H9 (cell line): ENCODE measurements around the gene CD209. TPM values are rescaled to one million over a fixed set of nuclear protein-coding genes. Genes with fewer than 3 reads are reported as not detected.

Experiments
- DNase-seq: peaks from one replicate; pipeline ENCODE4 v3.0.0-alpha.2; 2017
- H2AFZ ChIP-seq: one replicate; pipeline ENCODE4 v1.6.1; 2013; ENCODE audit warnings: mild to moderate bottlenecking, low read length, control low read depth, moderate library complexity
- H2AK5ac ChIP-seq: 2 replicates; pipeline ENCODE4 v1.6.1; 2013; ENCODE audit warnings: low read length, control low read depth, mixed read lengths; ENCODE audit not compliant: insufficient read length
- H2BK120ac ChIP-seq: one replicate; pipeline ENCODE4 v1.6.1; 2013; ENCODE audit warnings: low read depth, mild to moderate bottlenecking, low read length, control low read depth, inconsistent platforms; ENCODE audit not compliant: poor library complexity, severe bottlenecking
- H2BK12ac ChIP-seq: 2 replicates; pipeline ENCODE4 v1.6.1; 2013; ENCODE audit warnings: low read length, control low read depth, mixed read lengths, low read depth; ENCODE audit not compliant: insufficient read length
- H2BK15ac ChIP-seq: 2 replicates; pipeline ENCODE4 v1.6.1; 2013; ENCODE audit warnings: low read depth, low read length, control low read depth
- H2BK20ac ChIP-seq: one replicate; pipeline ENCODE4 v1.6.1; 2013; ENCODE audit warnings: low read depth, mild to moderate bottlenecking, low read length, control low read depth, inconsistent platforms; ENCODE audit not compliant: poor library complexity, severe bottlenecking
- H2BK5ac ChIP-seq: 2 replicates; pipeline ENCODE4 v1.6.1; 2013; ENCODE audit warnings: low read length, control low read depth, mixed read lengths; ENCODE audit not compliant: insufficient read length
- H3K14ac ChIP-seq: 2 replicates; pipeline ENCODE4 v1.6.1; 2013; ENCODE audit warnings: low read length, control low read depth; ENCODE audit not compliant: insufficient read depth
- H3K18ac ChIP-seq: 2 replicates; pipeline ENCODE4 v1.6.1; 2013; ENCODE audit warnings: low read depth, mild to moderate bottlenecking, mixed read lengths, low read length, control low read depth; ENCODE audit not compliant: insufficient read length
- H3K23ac ChIP-seq: 2 replicates; pipeline ENCODE4 v1.6.1; 2013; ENCODE audit warnings: low read length, control low read depth, mixed read lengths, low read depth; ENCODE audit not compliant: insufficient read length
- H3K23me2 ChIP-seq: 2 replicates; pipeline ENCODE4 v1.6.1; 2013; ENCODE audit warnings: low read depth, mild to moderate bottlenecking, mixed read lengths, low read length, control low read depth; ENCODE audit not compliant: insufficient read length, poor library complexity, severe bottlenecking
- H3K27ac ChIP-seq: 2 replicates; pipeline ENCODE4 v1.5.1; 2013; ENCODE audit warnings: low read length, control low read depth, mixed read lengths, low read depth; ENCODE audit not compliant: insufficient read length
- H3K27me3 ChIP-seq: 2 replicates; pipeline ENCODE4 v1.6.1; 2013; ENCODE audit warnings: low read length, control low read depth, inconsistent platforms; ENCODE audit not compliant: insufficient read depth
- H3K4ac ChIP-seq: 2 replicates; pipeline ENCODE4 v1.6.1; 2013; ENCODE audit warnings: low read depth, mild to moderate bottlenecking, control low read depth, inconsistent platforms, low read length, moderate library complexity
- H3K4me1 ChIP-seq: 2 replicates; pipeline ENCODE4 v1.6.1; 2013; ENCODE audit warnings: low read length, control low read depth, inconsistent platforms; ENCODE audit not compliant: insufficient read depth
- H3K4me2 ChIP-seq: 2 replicates; pipeline ENCODE4 v1.6.1; 2013; ENCODE audit warnings: low read length, control low read depth, mixed read lengths; ENCODE audit not compliant: insufficient read length, insufficient read depth
- H3K56ac ChIP-seq: 2 replicates; pipeline ENCODE4 v1.6.1; 2013; ENCODE audit warnings: low read depth, mild to moderate bottlenecking, mixed read lengths, low read length, control low read depth; ENCODE audit not compliant: insufficient read length
- H3K79me1 ChIP-seq: 2 replicates; pipeline ENCODE4 v1.6.1; 2013; ENCODE audit warnings: low read depth, mild to moderate bottlenecking, moderate library complexity, low read length, control low read depth, inconsistent platforms; ENCODE audit not compliant: insufficient read depth, poor library complexity, severe bottlenecking
- H3K79me2 ChIP-seq: 2 replicates; pipeline ENCODE4 v1.6.1; 2013; ENCODE audit warnings: low read length, control low read depth, inconsistent platforms; ENCODE audit not compliant: insufficient read depth
- H3K9ac ChIP-seq: 2 replicates; pipeline ENCODE4 v1.6.1; 2013; ENCODE audit warnings: low read length, control low read depth, mixed read lengths; ENCODE audit not compliant: insufficient read length; ENCODE audit errors: extremely low read depth
- H3K9me3 ChIP-seq: one replicate; pipeline ENCODE4 v1.6.1; 2013; ENCODE audit warnings: low read depth, low read length, inconsistent platforms; ENCODE audit not compliant: control insufficient read depth
- H3T11ph ChIP-seq: one replicate; pipeline ENCODE4 v1.6.1; 2013; ENCODE audit warnings: mild to moderate bottlenecking, low read length, control low read depth, inconsistent platforms
- H4K20me1 ChIP-seq: one replicate; pipeline ENCODE4 v1.6.1; 2013; ENCODE audit not compliant: control insufficient read depth, insufficient read length, insufficient read depth
- H4K5ac ChIP-seq: 2 replicates; pipeline ENCODE4 v1.6.1; 2013; ENCODE audit warnings: low read depth, mild to moderate bottlenecking, mixed read lengths, low read length, control low read depth; ENCODE audit not compliant: insufficient read length
- H4K8ac ChIP-seq: replicated peaks from 2 replicates; pipeline ENCODE4 v1.6.1; 2013; ENCODE audit warnings: low read length, control low read depth, mixed read lengths, low read depth; ENCODE audit not compliant: insufficient read length
- H4K91ac ChIP-seq: 2 replicates; pipeline ENCODE4 v1.6.1; 2013; ENCODE audit warnings: low read depth, mild to moderate bottlenecking, moderate library complexity, mixed read lengths, low read length, control low read depth; ENCODE audit not compliant: insufficient read length
- H3K27ac Mint-ChIP-seq, 3 experiments: 2 replicates in 2 of 3; 3 replicates in 1 of 3; pipeline ENCODE4 v1.8.0; 2020 to 2021; ENCODE audit warnings: mixed read lengths in 3 of 3, mild to moderate bottlenecking in 1 of 3, moderate library complexity in 1 of 3
- H3K27me3 Mint-ChIP-seq: 2 replicates; pipeline ENCODE4 v1.8.0; 2021; ENCODE audit warnings: low read depth, mild to moderate bottlenecking, moderate library complexity, mixed read lengths
- H3K36me3 Mint-ChIP-seq, 3 experiments: 2 replicates in 2 of 3; 3 replicates in 1 of 3; pipeline ENCODE4 v1.8.0; 2020 to 2021; ENCODE audit warnings: low read depth in 3 of 3, mixed read lengths in 3 of 3; ENCODE audit not compliant: insufficient read depth in 1 of 3
- H3K4me1 Mint-ChIP-seq, 2 experiments: 2 replicates each; pipeline ENCODE4 v1.8.0; 2020; ENCODE audit warnings: mixed read lengths in 2 of 2
- H3K4me3 Mint-ChIP-seq, 2 experiments: 2 replicates in 1 of 2; 3 replicates in 1 of 2; pipeline ENCODE4 v1.8.0; 2020 to 2021; ENCODE audit warnings: mild to moderate bottlenecking in 2 of 2, mixed read lengths in 2 of 2, moderate library complexity in 1 of 2
- H3K9me3 Mint-ChIP-seq, 2 experiments: 2 replicates in 1 of 2; 3 replicates in 1 of 2; pipeline ENCODE4 v1.8.0; 2020; ENCODE audit warnings: mild to moderate bottlenecking in 2 of 2, mixed read lengths in 2 of 2, moderate library complexity in 1 of 2
- WGBS: extraction: QIAGEN DNeasy Blood & Tissue Kit; methylation state at CpG from one replicate; pipeline ENCODE4 v1.1.7; 2013; ENCODE audit warnings: missing lambda C conversion rate, low lambda C conversion rate, mixed read lengths; ENCODE audit not compliant: insufficient read length; ENCODE audit errors: extremely low coverage; 5-methylcytosine and 5-hydroxymethylcytosine counted together
- total RNA-seq: library from RNA; stranded (reverse); gene quantifications from 2 replicates; pipeline ENCODE4 v1.2.1, GENCODE V29; 2021
- TF ChIP-seq, protein P1 (sequence below): fragments of 200-600 bp; sonication (generic); conservative IDR thresholded peaks from 3 replicates; pipeline ENCODE4 v1.8.0; 2021; ENCODE audit warnings: antibody characterized with exemption, mild to moderate bottlenecking

Gene CD209
- total RNA-seq, 1 experiment from 2014 or later, result not detected

- Histone ChIP-seq H2BK5ac (no peak overlapping the region), H3K14ac (no peak overlapping the region), H3K4me2 (no peak overlapping the region), H3K4ac (no peak overlapping the region), H2BK20ac (no peak overlapping the region), H3K23ac (no peak overlapping the region), H2BK12ac (no peak overlapping the region), H4K91ac (no peak overlapping the region), H4K8ac (no peak overlapping the region), H3K9me3 (no peaks in the 10 kb centered on the region), H3T11ph (no peak overlapping the region), H3K23me2 (peaks cover 7% of the 10 kb centered on the region), H4K20me1 (no peaks in the 10 kb centered on the region), H2BK120ac (no peak overlapping the region), H3K18ac (no peak overlapping the region), H3K27ac (no peak overlapping the region), H2AK5ac (no peak overlapping the region), H2BK15ac (no peak overlapping the region), H2AFZ (no peak overlapping the region), H3K79me2 (no peaks in the 10 kb centered on the region), H3K79me1 (no peaks in the 10 kb centered on the region), H4K5ac (no peak overlapping the region), H3K56ac (no peak overlapping the region), H3K4me1 (no peaks in the 10 kb centered on the region), H3K27me3 (peaks cover 18% of the 10 kb centered on the region; the same call in 1 of the 2 replicates), H3K9ac (no peak overlapping the region)
- TF ChIP-seq, protein P1, sequence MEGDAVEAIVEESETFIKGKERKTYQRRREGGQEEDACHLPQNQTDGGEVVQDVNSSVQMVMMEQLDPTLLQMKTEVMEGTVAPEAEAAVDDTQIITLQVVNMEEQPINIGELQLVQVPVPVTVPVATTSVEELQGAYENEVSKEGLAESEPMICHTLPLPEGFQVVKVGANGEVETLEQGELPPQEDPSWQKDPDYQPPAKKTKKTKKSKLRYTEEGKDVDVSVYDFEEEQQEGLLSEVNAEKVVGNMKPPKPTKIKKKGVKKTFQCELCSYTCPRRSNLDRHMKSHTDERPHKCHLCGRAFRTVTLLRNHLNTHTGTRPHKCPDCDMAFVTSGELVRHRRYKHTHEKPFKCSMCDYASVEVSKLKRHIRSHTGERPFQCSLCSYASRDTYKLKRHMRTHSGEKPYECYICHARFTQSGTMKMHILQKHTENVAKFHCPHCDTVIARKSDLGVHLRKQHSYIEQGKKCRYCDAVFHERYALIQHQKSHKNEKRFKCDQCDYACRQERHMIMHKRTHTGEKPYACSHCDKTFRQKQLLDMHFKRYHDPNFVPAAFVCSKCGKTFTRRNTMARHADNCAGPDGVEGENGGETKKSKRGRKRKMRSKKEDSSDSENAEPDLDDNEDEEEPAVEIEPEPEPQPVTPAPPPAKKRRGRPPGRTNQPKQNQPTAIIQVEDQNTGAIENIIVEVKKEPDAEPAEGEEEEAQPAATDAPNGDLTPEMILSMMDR, result no peak
- Mint-ChIP-seq H3K27ac (no peak overlapping the region), H3K9me3 (peaks cover 0 to 3% of the 10 kb centered on the region in 2 experiments; a peak in 2 of 5 replicates), H3K36me3 (no peaks in the 10 kb centered on the region), H3K4me1 (peaks cover 6 to 21% of the 10 kb centered on the region in 2 experiments), H3K4me3 (no peak overlapping the region), H3K27me3 (peaks cover 91% of the 10 kb centered on the region)
- WGBS, result no CpG with 5 or more reads among the region's 39 CpGs
- no peak for DNase-seq
These were observed 16.1 kb downstream of the CD209 start for GRCh38 chr19:7731218-7731595.
